ENCODE data around the gene RALGAPA2.

DNA sequence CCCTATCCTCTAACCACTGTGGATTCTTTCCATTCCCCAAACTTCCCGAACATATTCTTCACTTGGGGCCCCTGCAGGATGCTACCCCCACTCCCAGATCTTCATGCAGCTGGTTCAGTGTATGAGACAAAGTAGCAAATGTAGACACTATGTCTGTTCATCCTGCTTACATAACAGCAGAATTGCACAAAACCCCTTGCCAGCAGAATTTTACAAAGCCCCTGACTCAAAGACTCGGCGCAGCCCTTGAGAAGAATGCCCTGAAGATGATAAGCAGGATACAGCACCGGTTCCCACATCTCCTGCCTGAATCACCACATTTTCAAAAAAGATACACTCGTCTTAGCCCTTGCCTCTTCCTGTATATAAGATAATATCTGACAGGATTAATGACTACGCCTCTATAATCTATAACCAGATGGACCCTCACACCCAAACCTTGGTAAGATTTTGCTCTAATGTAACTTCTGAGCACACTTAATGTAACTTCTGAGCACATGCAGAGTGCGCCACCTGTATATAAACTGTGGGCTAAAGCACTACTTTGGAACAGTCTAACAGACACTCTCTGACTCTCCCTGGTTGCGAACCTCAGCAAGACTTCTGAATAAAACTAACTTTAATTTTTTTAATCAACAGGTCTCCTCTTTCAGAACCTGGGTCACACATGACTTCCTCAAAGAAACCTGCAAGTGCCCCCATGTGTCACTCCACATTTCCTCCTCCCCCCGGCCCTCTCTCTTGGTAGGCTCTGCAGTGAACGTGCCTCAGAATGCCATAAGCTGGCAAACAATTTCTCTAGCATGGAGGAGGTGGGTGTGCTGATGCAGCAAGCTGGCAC is 28.7 kb downstream of the RALGAPA2 start:
- TF ChIP-seq POLR2A (IDR thresholded peaks at IDR 0.05; ENCODE audit: low read length) (no peak), GATA1 (IDR thresholded peaks at IDR 0.05; ENCODE audit: low read depth, low read length) (no peak)
